Fibroblast of mammary gland (primary cell): ENCODE results near the gene B9D2.
A peak's percentile ranks its signal among the peaks of the same experiment; 100 is the strongest.

Experiments
- DNase-seq: peaks from one replicate; pipeline ENCODE4 v3.0.0-alpha.2; 2010; ENCODE audit warnings: low read depth
- H3K4me3 ChIP-seq: 2 replicates; pipeline ENCODE4 v1.5.1; 2011; ENCODE audit warnings: low read depth, mild to moderate bottlenecking, low read length, moderate library complexity; ENCODE audit not compliant: control insufficient read depth
- CTCF ChIP-seq: conservative IDR thresholded peaks from 2 replicates; pipeline ENCODE4 v1.5.1; 2011; ENCODE audit warnings: low read depth, low read length, inconsistent platforms; ENCODE audit not compliant: control insufficient read depth, insufficient read depth

The B9D2 gene

GRCh38 chr19:41366089-41366488 is 2.1 kb upstream of the B9D2 start:
- H3K4me3 ChIP-seq: no peak overlapping the region
- peak; percentile 18 for TF ChIP-seq CTCF
- no peak for DNase-seq

- no peak for DNase-seq
- no peak for TF ChIP-seq CTCF
- H3K4me3 ChIP-seq: peak overlapping the region; percentile 96
Observed at GRCh38 chr19:41364524-41365391, 809 bp upstream of the B9D2 start.

GRCh38 chr19:41363371-41363752 is 587 bp downstream of the B9D2 start:
- no peak for DNase-seq
- TF ChIP-seq CTCF: no peak
- H3K4me3 ChIP-seq: peak overlapping the region; percentile 96

- DNase-seq: no peak
- TF ChIP-seq CTCF: no peak
- no peak overlapping the region for H3K4me3 ChIP-seq
Observed at GRCh38 chr19:41362143-41362847, 1.7 kb downstream of the B9D2 start.

GRCh38 chr19:41359741-41360140 is 4.2 kb downstream of the B9D2 start:
- no peak overlapping the region for H3K4me3 ChIP-seq
- no peak for TF ChIP-seq CTCF
- no peak for DNase-seq

GRCh38 chr19:41357746-41358145 is 6.2 kb downstream of the B9D2 start:
- H3K4me3 ChIP-seq: no peak overlapping the region

More at GRCh38 chr19:41357746-41358145, 6.2 kb downstream of the B9D2 start:
- DNase-seq: no peak
- no peak for TF ChIP-seq CTCF
